ENCODE measurements around the gene ERBB4. TPM values are rescaled to one million over a fixed set of nuclear protein-coding genes. Genes with fewer than 3 reads are reported as not detected.

The ERBB4 gene
- total RNA-seq, 2 donors from 2014 or later, result 1.0 to 32.8 TPM

DNA sequence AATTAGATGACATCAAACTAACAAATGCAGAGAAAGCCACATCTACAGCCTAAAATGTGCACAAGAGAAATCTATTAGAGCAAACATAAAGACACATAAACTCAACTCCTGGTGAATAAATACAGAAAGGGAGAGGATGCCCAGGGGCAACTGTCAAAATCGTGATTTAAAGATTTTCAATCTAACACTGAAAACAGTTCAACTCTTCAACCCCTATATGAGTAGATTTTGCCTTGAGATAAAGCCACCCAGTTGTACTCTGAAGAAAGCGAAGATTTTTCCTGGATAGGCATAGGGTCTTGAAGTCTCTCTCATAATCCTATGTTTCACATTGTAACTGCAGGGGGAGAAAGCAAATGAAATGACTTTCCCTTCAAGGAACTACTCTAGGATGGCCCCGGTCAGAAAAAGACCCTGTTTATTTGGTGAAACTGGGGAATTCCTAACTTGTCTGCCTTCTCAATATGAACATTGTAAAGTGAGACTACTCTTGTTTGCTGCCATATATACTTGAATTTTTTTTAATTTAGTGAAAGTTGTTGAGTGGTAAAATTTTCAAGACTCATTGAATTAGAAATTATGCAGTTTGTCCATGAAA lies 226.7 kb downstream of the ERBB4 start:
- H3K4me3 ChIP-seq, result no peak overlapping the region
- 59% methylated on average over 3 of the region's 3 CpGs for WGBS

GRCh38 chr2:212299943-212300342 lies 238.7 kb downstream of the ERBB4 start:
- TF ChIP-seq POLR2A (IDR thresholded peaks at IDR 0.05), result no peak
- Histone ChIP-seq H3K4me1 (replicated peaks) (no peaks in the 10 kb centered on the region), H3K27me3 (replicated peaks; ENCODE audit: insufficient read depth) (no peaks in the 10 kb centered on the region), H3K27ac (no peak overlapping the region), H3K36me3 (no peaks in the 10 kb centered on the region), H3K9me3 (no peaks in the 10 kb centered on the region), H3K4me3 (no peak overlapping the region)
- 83% methylated on average over 2 of the region's 2 CpGs for WGBS
- intact Hi-C loops (cut with DNase I), result no loop called here
- no peak for DNase-seq (ENCODE audit: low spot score)

More for the DNA sequence above, 226.7 kb downstream of the ERBB4 start:
- H3K27me3 ChIP-seq (replicated peaks; ENCODE audit: insufficient read depth), result no peaks in the 10 kb centered on the region
- DNase-seq (ENCODE audit: low spot score), result no peak
- intact Hi-C loops (cut with DNase I), result no loop called here
- H3K4me1 ChIP-seq (replicated peaks), result no peaks in the 10 kb centered on the region
- no peaks in the 10 kb centered on the region for H3K36me3 ChIP-seq
- H3K9me3 ChIP-seq, result no peaks in the 10 kb centered on the region
- H3K27ac ChIP-seq, result no peak overlapping the region
- no peak for TF ChIP-seq POLR2A (IDR thresholded peaks at IDR 0.05)
- no peak for TF ChIP-seq POLR2AphosphoS5 (IDR thresholded peaks at IDR 0.05)
- TF ChIP-seq CTCF (IDR thresholded peaks at IDR 0.05), result no peak

- no peak overlapping the region for H3K27ac ChIP-seq
- no peaks in the 10 kb centered on the region for H3K36me3 ChIP-seq
- no peak overlapping the region for H3K4me3 ChIP-seq
- TF ChIP-seq POLR2AphosphoS5 (IDR thresholded peaks at IDR 0.05) (no peak), POLR2A (IDR thresholded peaks at IDR 0.05) (no peak), CTCF (IDR thresholded peaks at IDR 0.05) (no peak)
- intact Hi-C loops (cut with DNase I), result no loop called here
- no peak for DNase-seq (ENCODE audit: low spot score)
- WGBS, result 59% methylated on average over 3 of the region's 3 CpGs
- H3K9me3 ChIP-seq, result no peaks in the 10 kb centered on the region
- H3K27me3 ChIP-seq (replicated peaks; ENCODE audit: insufficient read depth), result no peaks in the 10 kb centered on the region
- H3K4me1 ChIP-seq (replicated peaks), result no peaks in the 10 kb centered on the region
Observed at GRCh38 chr2:212299333-212299732, 239.3 kb downstream of the ERBB4 start.

- Histone ChIP-seq H3K27ac (no peak overlapping the region), H3K9me3 (no peaks in the 10 kb centered on the region), H3K4me1 (replicated peaks) (no peaks in the 10 kb centered on the region), H3K27me3 (replicated peaks; ENCODE audit: insufficient read depth) (no peaks in the 10 kb centered on the region), H3K4me3 (no peak overlapping the region), H3K36me3 (no peaks in the 10 kb centered on the region)
- DNase-seq (ENCODE audit: low spot score), result no peak
- intact Hi-C loops (cut with DNase I), result no loop called here
- 85% methylated on average over 3 of the region's 3 CpGs for WGBS
- TF ChIP-seq POLR2AphosphoS5 (IDR thresholded peaks at IDR 0.05) (no peak), CTCF (IDR thresholded peaks at IDR 0.05) (no peak), POLR2A (IDR thresholded peaks at IDR 0.05) (no peak)
Observed at GRCh38 chr2:212295571-212295970, 243.0 kb downstream of the ERBB4 start.

DNA sequence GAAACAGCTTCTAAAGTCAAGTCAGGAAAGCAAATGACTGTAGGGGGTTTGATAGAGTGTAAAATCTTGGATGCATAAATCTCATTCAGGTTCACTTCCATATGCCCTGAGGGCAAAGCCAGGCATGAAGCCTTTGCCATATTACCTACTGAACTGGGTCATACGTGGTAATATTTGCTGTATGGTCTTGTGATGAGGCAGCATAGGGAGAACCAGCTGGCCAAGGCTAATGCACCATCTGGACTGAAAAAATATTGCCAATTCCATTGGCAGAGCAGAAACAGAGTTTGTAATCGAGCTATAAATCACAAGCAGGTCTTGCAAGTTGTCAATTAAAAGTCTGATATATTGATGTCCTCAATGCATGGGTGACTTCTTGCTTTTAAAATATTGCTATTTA lies 243.8 kb downstream of the ERBB4 start:
- no peak for TF ChIP-seq CTCF (IDR thresholded peaks at IDR 0.05)
- TF ChIP-seq POLR2AphosphoS5 (IDR thresholded peaks at IDR 0.05), result no peak
- no peak for TF ChIP-seq POLR2A (IDR thresholded peaks at IDR 0.05)
- Histone ChIP-seq H3K4me3 (no peak overlapping the region), H3K27me3 (replicated peaks; ENCODE audit: insufficient read depth) (no peaks in the 10 kb centered on the region), H3K36me3 (no peaks in the 10 kb centered on the region), H3K27ac (no peak overlapping the region), H3K9me3 (no peaks in the 10 kb centered on the region), H3K4me1 (replicated peaks) (no peaks in the 10 kb centered on the region)
- DNase-seq (ENCODE audit: low spot score), result no peak
- intact Hi-C loops (cut with DNase I), result no loop called here
- WGBS, result 41% methylated on average over 2 of the region's 2 CpGs

Measured in prostate gland (tissue), 2 donors.